Ishikawa (cell line): ENCODE measurements around the gene OR3A1.

ENCODE experiments used
- CEBPB ChIP-seq: IDR thresholded peaks from 2 replicates; pipeline ENCODE4 v1.6.1; 2012
- CREB1 ChIP-seq: IDR thresholded peaks from 2 replicates; pipeline ENCODE4 v1.6.1; 2012; ENCODE audit warnings: low read depth
- EP300 ChIP-seq: IDR thresholded peaks from 2 replicates; pipeline ENCODE4 v1.6.1; 2012; ENCODE audit warnings: borderline replicate concordance
- RAD21 ChIP-seq: IDR thresholded peaks from 2 replicates; pipeline ENCODE4 v1.6.1; 2012; ENCODE audit warnings: low read depth
- TEAD4 ChIP-seq: IDR thresholded peaks from 2 replicates; pipeline ENCODE4 v1.6.1; 2012

DNA sequence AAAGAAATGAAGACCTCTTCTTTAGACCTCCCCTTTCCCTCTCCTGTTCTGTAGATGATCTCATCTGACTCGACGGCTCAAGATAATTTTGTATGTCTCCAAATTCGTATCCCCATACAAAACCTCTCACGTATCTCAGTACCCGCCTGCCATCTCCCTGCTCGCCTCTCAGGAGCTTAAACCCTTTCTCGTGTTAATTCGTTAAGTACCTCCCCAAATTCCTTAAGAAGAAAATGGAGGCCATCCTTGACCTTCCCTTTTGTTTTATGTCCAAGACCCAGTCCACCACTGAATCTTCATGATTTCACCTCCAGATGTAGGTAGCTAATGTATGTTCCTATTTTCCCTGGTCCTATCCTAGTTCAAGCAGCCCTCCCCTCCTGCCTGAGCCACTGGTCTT, 41.6 kb downstream of the OR3A1 start:
- TF ChIP-seq CEBPB (no peak), TEAD4 (no peak), CREB1 (no peak), RAD21 (no peak), EP300 (no peak)
